Measurements from ENCODE around the gene PINLYP. TPM values are rescaled to one million over a fixed set of nuclear protein-coding genes. Genes with fewer than 3 reads are reported as not detected.

The PINLYP gene
- total and polyA plus RNA-seq, 2 of the 13 experiments (the other 11 are each of a cell fraction or from before 2014, with no cell fraction given): 0.21 to 0.24 TPM

- no peak for TF ChIP-seq KLF13 (CRISPR knock-in tag; IDR thresholded peaks at IDR 0.05)
- no peak for TF ChIP-seq ZNF484 (CRISPR knock-in tag; IDR thresholded peaks at IDR 0.05; ENCODE audit: borderline replicate concordance, low read depth)
- no peak for TF ChIP-seq ZNF251 (CRISPR knock-in tag; IDR thresholded peaks at IDR 0.05)
- TF ChIP-seq SRY (CRISPR knock-in tag; IDR thresholded peaks at IDR 0.05): no peak
- peak; percentile 95 for TF ChIP-seq CTCF (CRISPR knock-in tag; IDR thresholded peaks at IDR 0.05)
- 0 out of 2 replicates have a peak, but pooled peaks have one; percentile 19 for TF ChIP-seq ZBTB38 (CRISPR knock-in tag; IDR thresholded peaks at IDR 0.05)
- TF ChIP-seq HDAC1 (CRISPR knock-in tag; IDR thresholded peaks at IDR 0.05): no peak; the same call in 1 of the 2 replicates
- TF ChIP-seq THAP8 (CRISPR knock-in tag; IDR thresholded peaks at IDR 0.05; ENCODE audit: borderline replicate concordance): no peak
- no peak for TF ChIP-seq STAT6 (CRISPR knock-in tag; IDR thresholded peaks at IDR 0.05; ENCODE audit: borderline replicate concordance)
- TF ChIP-seq, protein P1, sequence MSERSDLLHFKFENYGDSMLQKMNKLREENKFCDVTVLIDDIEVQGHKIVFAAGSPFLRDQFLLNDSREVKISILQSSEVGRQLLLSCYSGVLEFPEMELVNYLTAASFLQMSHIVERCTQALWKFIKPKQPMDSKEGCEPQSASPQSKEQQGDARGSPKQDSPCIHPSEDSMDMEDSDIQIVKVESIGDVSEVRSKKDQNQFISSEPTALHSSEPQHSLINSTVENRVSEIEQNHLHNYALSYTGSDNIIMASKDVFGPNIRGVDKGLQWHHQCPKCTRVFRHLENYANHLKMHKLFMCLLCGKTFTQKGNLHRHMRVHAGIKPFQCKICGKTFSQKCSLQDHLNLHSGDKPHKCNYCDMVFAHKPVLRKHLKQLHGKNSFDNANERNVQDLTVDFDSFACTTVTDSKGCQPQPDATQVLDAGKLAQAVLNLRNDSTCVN (CRISPR knock-in tag; IDR thresholded peaks at IDR 0.05; ENCODE audit: borderline replicate concordance): peak; percentile 30; the same call in 1 of the 2 replicates
- TF ChIP-seq CREB1 (IDR thresholded peaks at IDR 0.05): 0 out of 2 replicates have a peak, but pooled peaks have one; percentile 19
- TF ChIP-seq CREB1 (CRISPR knock-in tag; IDR thresholded peaks at IDR 0.05): no peak
- no peak for TF ChIP-seq KDM5B (CRISPR knock-in tag; IDR thresholded peaks at IDR 0.05; ENCODE audit: borderline replicate concordance)
- peak; percentile 83 for TF ChIP-seq ZNF335 (CRISPR knock-in tag; IDR thresholded peaks at IDR 0.05)
- 0 out of 2 replicates have a peak, but pooled peaks have one; percentile 15 for TF ChIP-seq HOXA3 (CRISPR knock-in tag; IDR thresholded peaks at IDR 0.05)
- TF ChIP-seq, protein P2, sequence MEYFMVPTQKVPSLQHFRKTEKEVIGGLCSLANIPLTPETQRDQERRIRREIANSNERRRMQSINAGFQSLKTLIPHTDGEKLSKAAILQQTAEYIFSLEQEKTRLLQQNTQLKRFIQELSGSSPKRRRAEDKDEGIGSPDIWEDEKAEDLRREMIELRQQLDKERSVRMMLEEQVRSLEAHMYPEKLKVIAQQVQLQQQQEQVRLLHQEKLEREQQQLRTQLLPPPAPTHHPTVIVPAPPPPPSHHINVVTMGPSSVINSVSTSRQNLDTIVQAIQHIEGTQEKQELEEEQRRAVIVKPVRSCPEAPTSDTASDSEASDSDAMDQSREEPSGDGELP (IDR thresholded peaks at IDR 0.05; ENCODE audit: borderline replicate concordance, low read depth): peak; percentile 32; the same call in 1 of the 2 replicates
- TF ChIP-seq ZNF768 (CRISPR knock-in tag; IDR thresholded peaks at IDR 0.05): peak; percentile 88
- TF ChIP-seq SALL1 (CRISPR knock-in tag; IDR thresholded peaks at IDR 0.05): peak; percentile 60
- TF ChIP-seq ZNF747 (CRISPR knock-in tag; IDR thresholded peaks at IDR 0.05; ENCODE audit: borderline replicate concordance): no peak
- TF ChIP-seq MIER3 (CRISPR knock-in tag; IDR thresholded peaks at IDR 0.05; ENCODE audit: borderline replicate concordance): peak; percentile 13; the same call in 1 of the 2 replicates
- peak; percentile 34; the same call in 1 of the 2 replicates for TF ChIP-seq ZC3H13 (CRISPR knock-in tag; IDR thresholded peaks at IDR 0.05)
- TF ChIP-seq MYNN (CRISPR knock-in tag; IDR thresholded peaks at IDR 0.05; ENCODE audit: low read depth): no peak
Measured at GRCh38 chr19:43594710-43595604, 19.4 kb downstream of the PINLYP start (continued).

Data from HepG2 (cell line).